Uterus (tissue), 4 donors: ENCODE results near the gene IVNS1ABP. TPM values are rescaled to one million over a fixed set of nuclear protein-coding genes. Genes with fewer than 3 reads are reported as not detected.

Experiments
- DNase-seq, 2 donors: peaks; one replicate each; pipeline ENCODE4 v3.0.0-alpha.2; 2019 to 2020
- H3K27ac ChIP-seq, 2 donors: fragments of 200-600 bp; sonication (generic); 1 replicate in 1 of 2; 2 replicates in 1 of 2; pipeline ENCODE4 v1.5.1; 2016 to 2018
- H3K27me3 ChIP-seq, 2 donors: fragments of 200-600 bp; sonication (generic); one replicate each; pipeline ENCODE4 v1.5.1; 2018 to 2019; ENCODE audit warnings: control low read depth in 1 of 2
- H3K36me3 ChIP-seq, 2 donors: fragments of 200-600 bp; sonication (generic); one replicate each; pipeline ENCODE4 v1.5.1; 2019; ENCODE audit warnings: control low read depth in 1 of 2
- H3K4me1 ChIP-seq, 2 donors: fragments of 200-600 bp; sonication (generic); one replicate each; pipeline ENCODE4 v1.5.1; 2018 to 2019; ENCODE audit warnings: control low read depth in 1 of 2
- H3K4me3 ChIP-seq, 2 donors: fragments of 200-600 bp; sonication (generic); 1 replicate in 1 of 2; 2 replicates in 1 of 2; pipeline ENCODE4 v1.5.1; 2018 to 2019; ENCODE audit warnings: mild to moderate bottlenecking in 1 of 2
- H3K9me3 ChIP-seq, 2 donors: fragments of 200-600 bp; sonication (generic); one replicate each; pipeline ENCODE4 v1.5.1; 2019; ENCODE audit warnings: control low read depth in 1 of 2
- CTCF ChIP-seq, 4 experiments: fragments of 200-600 bp in 2 of 4; fragments of 450-650 bp in 2 of 4; sonication (generic) in 2 of 4; IDR thresholded peaks; one replicate each; pipeline ENCODE4 v1.5.1; 2016 to 2019; ENCODE audit warnings: antibody characterized with exemption in 4 of 4, mild to moderate bottlenecking in 2 of 4, moderate library complexity in 1 of 4
- POLR2A ChIP-seq, 2 donors: fragments of 450-650 bp; IDR thresholded peaks; one replicate each; pipeline ENCODE4 v1.6.1; 2016; ENCODE audit warnings: antibody characterized with exemption in 2 of 2, mild to moderate bottlenecking in 1 of 2, moderate library complexity in 1 of 2
- intact Hi-C: fragments of 100-400 bp; cut with DNase I; formaldehyde crosslinking; loops from one replicate; pipeline ENCODE4 v1.15.1; 2023; ENCODE audit warnings: low total_unique reads
- total RNA-seq, 4 donors: library from RNA; depleted of rRNA in 3 of 4; stranded (reverse); fragments of >200 nt in 3 of 4; gene quantifications; one replicate each; pipeline versions ENCODE4 v1.1.0 to v1.2.4, GENCODE V29; 2014 to 2023
- donor health status: DM: yes; HTN: yes; CAD: no.

IVNS1ABP gene
- total RNA-seq, 4 donors from 2014 or later: 28.8 to 113 (median 39.4) TPM

- intact Hi-C loops: no loop called here
- Histone ChIP-seq H3K4me3 (peak overlapping the region; percentile 68 to 75), H3K4me1 (peaks cover 10 to 14% of the 10 kb centered on the region in 2 donors), H3K9me3 (no peaks in the 10 kb centered on the region), H3K27me3 (no peaks in the 10 kb centered on the region), H3K36me3 (no peaks in the 10 kb centered on the region), H3K27ac (peak overlapping the region; percentile 92 to 95)
- DNase-seq: no peak
- TF ChIP-seq CTCF (IDR thresholded peaks at IDR 0.05): no peak
- no peak for TF ChIP-seq POLR2A (IDR thresholded peaks at IDR 0.05)
Measured at GRCh38 chr1:185315445-185316071, 1.5 kb downstream of the IVNS1ABP start.

- no peaks in the 10 kb centered on the region for H3K9me3 ChIP-seq
- no peaks in the 10 kb centered on the region for H3K36me3 ChIP-seq
- no peak overlapping the region for H3K27ac ChIP-seq
- peaks cover 10 to 14% of the 10 kb centered on the region in 2 donors for H3K4me1 ChIP-seq
- intact Hi-C loops: no loop called here
- TF ChIP-seq POLR2A (IDR thresholded peaks at IDR 0.05): no peak
- TF ChIP-seq CTCF (IDR thresholded peaks at IDR 0.05): no peak
- H3K27me3 ChIP-seq: no peaks in the 10 kb centered on the region
- DNase-seq: no peak
- no peak overlapping the region for H3K4me3 ChIP-seq
Measured at GRCh38 chr1:185314411-185314810, 2.6 kb downstream of the IVNS1ABP start.

GRCh38 chr1:185312361-185313138 is 4.5 kb downstream of the IVNS1ABP start:
- intact Hi-C loops: no loop called here
- Histone ChIP-seq H3K27ac (no peak overlapping the region), H3K4me1 (peaks cover 6 to 14% of the 10 kb centered on the region in 2 donors), H3K4me3 (no peak overlapping the region), H3K36me3 (no peaks in the 10 kb centered on the region), H3K9me3 (no peaks in the 10 kb centered on the region), H3K27me3 (no peaks in the 10 kb centered on the region)
- TF ChIP-seq POLR2A (IDR thresholded peaks at IDR 0.05): no peak
- TF ChIP-seq CTCF (IDR thresholded peaks at IDR 0.05): no peak
- no peak for DNase-seq

GRCh38 chr1:185311589-185312225 is 5.3 kb downstream of the IVNS1ABP start:
- DNase-seq: no peak
- Histone ChIP-seq H3K4me1 (peaks cover 6 to 14% of the 10 kb centered on the region in 2 donors), H3K9me3 (no peaks in the 10 kb centered on the region), H3K27ac (no peak overlapping the region), H3K4me3 (no peak overlapping the region), H3K36me3 (no peaks in the 10 kb centered on the region), H3K27me3 (no peaks in the 10 kb centered on the region)
- intact Hi-C loops: no loop called here
- TF ChIP-seq CTCF (IDR thresholded peaks at IDR 0.05) (no peak), POLR2A (IDR thresholded peaks at IDR 0.05) (no peak)

- Histone ChIP-seq H3K27me3 (no peaks in the 10 kb centered on the region), H3K36me3 (no peaks in the 10 kb centered on the region), H3K9me3 (no peaks in the 10 kb centered on the region), H3K27ac (no peak overlapping the region), H3K4me1 (peaks cover 0 to 7% of the 10 kb centered on the region in 2 donors), H3K4me3 (no peak overlapping the region)
- TF ChIP-seq POLR2A (IDR thresholded peaks at IDR 0.05): no peak
- TF ChIP-seq CTCF (IDR thresholded peaks at IDR 0.05): no peak
- intact Hi-C loops: no loop called here
- no peak for DNase-seq
Measured at GRCh38 chr1:185309566-185309965, 7.5 kb downstream of the IVNS1ABP start.
